Measurements from ENCODE around the gene SLC6A12. TPM values are rescaled to one million over a fixed set of nuclear protein-coding genes. Genes with fewer than 3 reads are reported as not detected.

The SLC6A12 gene
- total RNA-seq, 2 donors from 2014 or later = 0.70 to 1.3 TPM

DNA sequence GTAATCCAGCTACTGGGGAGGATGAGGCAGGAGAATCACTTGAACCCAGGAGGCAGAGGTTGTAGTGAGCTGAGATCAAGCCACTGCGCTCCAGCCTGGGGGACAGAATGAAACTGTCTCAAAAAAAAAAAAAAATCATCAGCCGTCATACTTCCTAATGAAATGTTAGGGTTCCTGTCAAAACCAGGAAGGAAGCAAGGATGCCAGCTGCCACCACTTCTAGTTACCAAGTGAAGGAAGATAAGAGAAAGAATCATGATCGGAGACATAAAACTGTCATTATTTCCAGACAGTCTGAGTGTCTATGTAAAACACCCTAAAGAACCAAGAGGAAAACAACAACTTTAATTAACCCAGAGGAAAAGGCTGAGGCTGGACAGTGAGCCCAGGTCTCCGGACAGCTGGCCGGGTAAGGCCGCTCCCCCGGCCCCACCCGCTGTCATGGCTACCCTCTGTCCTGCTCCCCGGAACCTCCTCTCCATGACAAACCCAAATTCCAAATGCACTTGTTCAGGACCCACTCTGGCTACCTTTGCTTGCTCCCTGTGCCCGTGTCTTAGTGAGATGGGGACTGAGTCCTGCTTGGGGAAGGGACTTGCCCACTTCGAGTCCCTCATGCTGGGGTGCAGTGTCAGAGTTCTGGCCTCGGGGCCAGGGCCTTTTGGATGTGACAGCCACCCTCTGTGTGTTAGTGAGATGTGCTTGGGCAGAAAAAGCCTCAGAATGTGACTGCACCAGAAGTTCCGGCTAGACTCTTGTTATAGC lies 29.0 kb downstream of the SLC6A12 start:
- Mint-ChIP-seq H3K36me3 (ENCODE audit: insufficient read depth in 2 of 2) (no peaks in the 10 kb centered on the region), H3K27me3 (ENCODE audit: low read depth) (peaks cover 7% of the 10 kb centered on the region), H3K4me1 (ENCODE audit: low read depth) (peaks cover 9% of the 10 kb centered on the region), H3K27ac (no peak overlapping the region), H3K4me3 (no peak overlapping the region), H3K9me3 (no peaks in the 10 kb centered on the region)
- DNase-seq (no peak), ATAC-seq (replicated peaks in 1 of 2) (no peak)

DNA sequence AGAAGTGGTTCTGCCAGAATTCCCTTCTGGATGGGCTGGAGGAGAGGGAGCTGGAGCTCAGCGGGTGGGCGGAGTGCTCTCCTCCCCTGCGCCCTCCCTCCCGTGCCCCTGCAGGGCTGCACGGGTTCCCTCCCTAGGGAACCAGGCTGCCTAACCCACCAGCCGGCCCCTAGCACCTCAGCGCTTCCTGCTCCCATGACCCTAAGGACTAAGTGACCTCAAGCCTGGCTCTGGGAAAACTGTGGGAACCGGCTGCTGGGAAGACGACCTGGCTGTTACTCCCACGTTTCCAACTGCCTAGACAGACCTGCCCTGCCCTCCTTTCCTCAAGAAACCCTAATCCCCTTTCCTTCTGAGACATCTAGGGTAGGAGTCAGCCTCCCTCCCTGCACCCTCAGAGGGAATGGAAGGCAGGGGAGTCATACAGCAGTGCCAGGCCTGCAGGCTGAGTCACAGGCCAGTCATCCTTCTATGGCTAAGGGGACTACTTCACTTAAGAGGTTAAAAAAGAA lies 31.5 kb downstream of the SLC6A12 start:
- H3K4me1 Mint-ChIP-seq (ENCODE audit: low read depth) = no peaks in the 10 kb centered on the region
- DNase-seq (no peak), ATAC-seq (replicated peaks in 1 of 2) (no peak)
- no peak overlapping the region for H3K27ac Mint-ChIP-seq
- H3K4me3 Mint-ChIP-seq = no peak overlapping the region
- no peaks in the 10 kb centered on the region for H3K36me3 Mint-ChIP-seq (ENCODE audit: insufficient read depth in 2 of 2)
- H3K27me3 Mint-ChIP-seq (ENCODE audit: low read depth) = peaks cover 14% of the 10 kb centered on the region
- no peaks in the 10 kb centered on the region for H3K9me3 Mint-ChIP-seq

DNA sequence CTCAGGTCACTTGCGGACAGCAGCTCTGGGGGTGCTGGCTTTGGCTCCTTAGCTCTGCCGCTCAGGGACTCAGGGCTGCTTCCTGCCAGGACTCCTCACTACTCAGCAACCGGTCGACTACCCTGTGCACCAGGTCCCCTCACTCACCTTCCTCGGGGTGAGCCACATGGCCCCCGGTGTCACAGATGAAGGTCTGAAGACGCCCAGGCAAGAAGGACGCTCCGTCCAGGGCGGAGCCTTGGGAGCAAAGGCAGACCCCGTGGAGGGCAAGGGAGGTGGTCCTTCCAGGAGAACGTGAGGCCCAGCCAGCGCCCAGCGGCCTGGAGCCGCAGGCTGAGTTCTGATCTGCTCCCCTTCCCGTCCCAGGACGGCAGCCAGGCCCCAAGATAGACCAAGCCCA lies 32.0 kb downstream of the SLC6A12 start:
- no peak overlapping the region for H3K27ac Mint-ChIP-seq
- no peak overlapping the region for H3K4me3 Mint-ChIP-seq
- H3K4me1 Mint-ChIP-seq (ENCODE audit: low read depth) = no peaks in the 10 kb centered on the region
- no peak for DNase-seq
- ATAC-seq (replicated peaks in 1 of 2) = no peak
- peaks cover 14% of the 10 kb centered on the region for H3K27me3 Mint-ChIP-seq (ENCODE audit: low read depth)
- H3K9me3 Mint-ChIP-seq = no peaks in the 10 kb centered on the region
- H3K36me3 Mint-ChIP-seq (ENCODE audit: insufficient read depth in 2 of 2) = no peaks in the 10 kb centered on the region

DNA sequence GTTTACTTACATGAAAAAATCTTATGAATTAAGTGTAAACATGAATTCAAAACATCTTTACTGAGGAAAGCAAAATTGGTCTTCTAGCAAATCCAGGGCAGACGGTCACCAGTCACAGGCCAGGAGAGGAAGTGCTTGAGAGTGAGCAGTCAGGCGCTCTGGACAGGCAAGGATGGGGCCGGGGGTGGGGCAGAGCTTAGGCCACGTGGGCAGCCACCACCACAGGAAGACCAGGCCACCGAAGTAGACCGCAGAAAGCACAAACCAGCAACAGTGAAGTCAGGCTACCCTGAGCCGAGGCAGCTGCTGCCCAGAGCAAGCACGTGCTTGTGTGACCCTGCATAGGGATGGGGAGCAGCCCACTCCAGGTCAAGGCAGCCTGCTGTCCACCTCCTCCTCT lies 33.5 kb downstream of the SLC6A12 start:
- no peaks in the 10 kb centered on the region for H3K4me1 Mint-ChIP-seq (ENCODE audit: low read depth)
- no peak overlapping the region for H3K4me3 Mint-ChIP-seq
- H3K27ac Mint-ChIP-seq = no peak overlapping the region
- peak in 1 of 2 donors; percentile 53 for ATAC-seq (replicated peaks in 1 of 2)
- H3K9me3 Mint-ChIP-seq = no peaks in the 10 kb centered on the region
- H3K36me3 Mint-ChIP-seq (ENCODE audit: insufficient read depth in 2 of 2) = no peaks in the 10 kb centered on the region
- DNase-seq = peak in 1 of 2 donors; percentile 10
- H3K27me3 Mint-ChIP-seq (ENCODE audit: low read depth) = peaks cover 11% of the 10 kb centered on the region

DNA sequence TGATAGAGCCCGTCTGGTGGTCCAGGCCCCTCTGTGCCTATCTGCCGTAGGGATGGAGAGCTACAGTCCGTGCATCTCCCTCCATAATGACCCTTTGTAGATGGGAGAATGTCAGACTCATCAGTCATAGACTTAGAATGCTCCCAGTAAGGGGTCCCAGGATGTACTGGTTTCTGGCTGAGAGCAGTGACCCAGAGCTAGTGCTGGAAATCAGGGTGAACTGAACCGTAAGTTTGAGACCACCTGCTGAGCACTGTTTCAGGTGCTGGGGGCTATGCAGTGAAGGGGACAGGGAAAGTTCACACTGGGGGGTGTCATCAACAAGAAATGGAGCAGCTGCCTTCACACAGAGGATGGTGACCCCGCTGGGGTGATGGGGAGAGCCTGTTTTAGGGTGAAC lies 34.1 kb downstream of the SLC6A12 start:
- Mint-ChIP-seq H3K27me3 (ENCODE audit: low read depth) (peaks cover 7% of the 10 kb centered on the region), H3K36me3 (ENCODE audit: insufficient read depth in 2 of 2) (no peaks in the 10 kb centered on the region), H3K4me1 (ENCODE audit: low read depth) (no peaks in the 10 kb centered on the region), H3K27ac (no peak overlapping the region), H3K9me3 (no peaks in the 10 kb centered on the region), H3K4me3 (no peak overlapping the region)
- DNase-seq (no peak), ATAC-seq (replicated peaks in 1 of 2) (no peak)

DNA sequence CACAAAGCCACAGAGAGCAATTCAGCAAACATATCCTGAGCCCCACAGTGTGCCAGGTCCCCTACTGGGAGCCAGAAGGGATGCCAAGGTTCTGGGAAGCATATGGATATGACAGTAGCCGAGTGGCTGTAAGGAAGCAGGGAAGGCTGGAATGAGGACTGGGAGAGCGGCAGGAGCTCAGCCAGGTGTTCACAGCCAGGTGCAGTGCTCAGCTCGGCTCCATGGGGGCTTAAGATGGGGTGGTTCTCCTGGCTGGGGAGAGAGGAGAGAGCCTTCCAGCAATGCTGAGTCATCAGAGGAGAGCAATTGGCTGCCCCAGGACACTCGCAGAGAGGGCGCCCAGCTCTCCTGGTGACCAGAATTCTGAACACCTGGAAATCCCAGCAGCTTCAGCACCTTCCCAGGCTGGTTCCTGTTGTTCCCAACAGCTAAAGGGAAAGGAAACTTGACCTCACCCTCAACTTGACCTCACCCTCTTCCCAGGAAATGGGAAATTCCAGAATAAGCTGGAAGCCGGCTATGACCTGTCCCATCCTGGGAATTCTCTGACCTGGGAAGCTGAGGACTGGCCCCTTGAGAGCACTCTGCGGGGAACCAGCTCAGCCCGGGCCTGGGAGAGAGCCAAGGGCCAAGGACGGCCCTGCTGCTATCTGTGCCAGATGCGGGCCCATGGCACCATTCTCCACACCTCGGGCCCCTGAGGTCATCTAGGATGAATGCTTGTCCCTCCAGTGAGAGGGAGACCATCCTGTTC lies 34.6 kb downstream of the SLC6A12 start:
- H3K27me3 Mint-ChIP-seq (ENCODE audit: low read depth) = peaks cover 7% of the 10 kb centered on the region
- no peak overlapping the region for H3K4me3 Mint-ChIP-seq
- no peak for ATAC-seq (replicated peaks in 1 of 2)
- no peaks in the 10 kb centered on the region for H3K4me1 Mint-ChIP-seq (ENCODE audit: low read depth)
- no peaks in the 10 kb centered on the region for H3K36me3 Mint-ChIP-seq (ENCODE audit: insufficient read depth in 2 of 2)
- H3K9me3 Mint-ChIP-seq = no peaks in the 10 kb centered on the region
- no peak for DNase-seq
- H3K27ac Mint-ChIP-seq = no peak overlapping the region

DNA sequence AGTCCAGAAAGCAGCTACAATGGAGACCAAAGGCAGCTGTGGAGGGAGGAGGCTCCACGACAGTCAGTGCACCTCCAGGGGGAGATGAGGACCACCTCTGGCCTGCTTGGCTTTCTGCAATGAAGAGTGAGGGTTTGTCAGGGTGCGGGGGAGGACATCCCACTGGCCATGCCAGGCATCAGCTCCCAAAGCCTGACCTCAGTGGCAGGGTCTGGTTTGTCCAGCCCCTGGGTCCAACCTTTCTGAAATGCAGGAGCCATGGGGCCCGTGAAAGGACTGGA lies 35.2 kb downstream of the SLC6A12 start:
- no peak for ATAC-seq (replicated peaks in 1 of 2)
- no peaks in the 10 kb centered on the region for H3K36me3 Mint-ChIP-seq (ENCODE audit: insufficient read depth in 2 of 2)
- peaks cover 7% of the 10 kb centered on the region for H3K27me3 Mint-ChIP-seq (ENCODE audit: low read depth)
- DNase-seq = no peak
- H3K9me3 Mint-ChIP-seq = no peaks in the 10 kb centered on the region
- no peaks in the 10 kb centered on the region for H3K4me1 Mint-ChIP-seq (ENCODE audit: low read depth)
- no peak overlapping the region for H3K4me3 Mint-ChIP-seq
- no peak overlapping the region for H3K27ac Mint-ChIP-seq

DNA sequence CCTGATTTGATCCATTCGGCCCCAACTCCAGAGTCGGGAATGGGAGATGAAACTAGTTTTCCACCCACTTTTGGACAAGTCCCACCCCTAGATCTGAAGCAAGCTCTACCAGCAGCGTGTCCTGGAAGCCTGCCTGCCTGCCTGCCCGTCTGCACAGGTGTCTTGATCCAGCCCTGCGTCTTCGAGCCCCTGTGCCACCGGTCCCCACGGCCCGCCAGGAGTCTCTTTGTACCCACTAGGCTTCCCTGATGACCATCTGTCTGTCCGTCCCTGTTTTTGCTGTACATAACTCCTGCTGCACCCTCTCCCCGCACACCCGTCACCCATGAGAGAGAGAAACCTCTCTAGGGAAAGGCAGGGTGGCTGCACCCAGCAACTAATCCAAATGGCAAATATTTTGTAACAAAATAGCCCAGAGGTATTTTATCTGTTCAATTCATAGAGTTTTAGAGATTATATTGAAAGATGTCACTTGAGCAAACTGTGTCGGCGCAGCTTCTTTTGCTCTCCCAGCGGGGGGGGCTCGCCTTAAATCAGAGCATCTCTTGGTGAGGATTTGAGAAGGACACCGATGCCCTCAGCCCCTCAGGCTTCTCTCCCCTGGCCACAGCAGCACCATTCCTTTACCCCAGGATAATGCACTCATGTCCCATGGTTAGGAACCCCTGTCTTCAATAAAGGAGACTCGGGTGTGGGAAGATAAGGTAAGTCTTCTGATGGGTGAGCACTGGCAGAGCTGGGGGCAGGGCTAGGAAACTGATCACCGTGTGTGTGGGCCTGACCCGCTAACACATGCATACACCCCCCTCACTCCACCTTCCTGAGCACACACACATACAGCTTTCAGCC lies 35.8 kb downstream of the SLC6A12 start:
- Mint-ChIP-seq H3K27me3 (ENCODE audit: low read depth) (peaks cover 7% of the 10 kb centered on the region), H3K9me3 (no peaks in the 10 kb centered on the region), H3K4me3 (no peak overlapping the region), H3K27ac (no peak overlapping the region), H3K36me3 (ENCODE audit: insufficient read depth in 2 of 2) (no peaks in the 10 kb centered on the region), H3K4me1 (ENCODE audit: low read depth) (no peaks in the 10 kb centered on the region)
- DNase-seq = no peak
- no peak for ATAC-seq (replicated peaks in 1 of 2)

DNA sequence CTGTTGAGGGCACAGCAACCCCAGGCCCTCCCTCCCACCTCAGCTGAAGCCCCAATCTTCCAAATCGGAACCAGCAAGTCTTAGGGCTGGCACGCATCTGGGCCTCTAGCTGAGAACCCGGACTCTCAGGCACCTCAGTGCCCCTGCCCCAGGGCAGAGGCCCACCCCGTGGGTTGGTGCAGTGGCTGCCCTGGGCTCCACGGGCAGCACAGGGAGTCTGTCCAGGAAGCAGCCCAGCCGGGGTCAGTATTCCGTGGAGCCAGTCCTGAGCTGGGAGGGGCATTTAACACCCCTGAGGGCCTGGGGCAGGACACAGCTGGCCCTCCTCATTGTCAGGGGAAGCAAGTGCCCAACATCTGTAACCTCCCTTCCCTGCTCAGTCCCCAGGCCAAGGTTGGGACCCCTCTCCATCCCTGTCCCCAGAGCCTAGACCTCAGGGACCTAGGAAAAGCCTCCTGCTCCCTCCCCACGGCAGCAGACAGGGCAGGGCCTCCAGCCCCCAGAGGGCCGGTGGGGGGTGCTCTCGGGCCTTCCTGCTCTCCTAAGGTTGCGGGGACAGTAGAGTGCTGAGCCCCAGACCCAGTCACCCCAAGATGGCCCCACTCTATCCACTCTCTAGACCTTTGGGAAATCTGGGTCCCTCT lies 36.5 kb downstream of the SLC6A12 start:
- Mint-ChIP-seq H3K27ac (no peak overlapping the region), H3K27me3 (ENCODE audit: low read depth) (peaks cover 12% of the 10 kb centered on the region), H3K4me3 (no peak overlapping the region), H3K36me3 (ENCODE audit: insufficient read depth in 2 of 2) (no peaks in the 10 kb centered on the region), H3K9me3 (no peaks in the 10 kb centered on the region), H3K4me1 (ENCODE audit: low read depth) (no peaks in the 10 kb centered on the region)
- DNase-seq = no peak
- no peak for ATAC-seq (replicated peaks in 1 of 2)

DNA sequence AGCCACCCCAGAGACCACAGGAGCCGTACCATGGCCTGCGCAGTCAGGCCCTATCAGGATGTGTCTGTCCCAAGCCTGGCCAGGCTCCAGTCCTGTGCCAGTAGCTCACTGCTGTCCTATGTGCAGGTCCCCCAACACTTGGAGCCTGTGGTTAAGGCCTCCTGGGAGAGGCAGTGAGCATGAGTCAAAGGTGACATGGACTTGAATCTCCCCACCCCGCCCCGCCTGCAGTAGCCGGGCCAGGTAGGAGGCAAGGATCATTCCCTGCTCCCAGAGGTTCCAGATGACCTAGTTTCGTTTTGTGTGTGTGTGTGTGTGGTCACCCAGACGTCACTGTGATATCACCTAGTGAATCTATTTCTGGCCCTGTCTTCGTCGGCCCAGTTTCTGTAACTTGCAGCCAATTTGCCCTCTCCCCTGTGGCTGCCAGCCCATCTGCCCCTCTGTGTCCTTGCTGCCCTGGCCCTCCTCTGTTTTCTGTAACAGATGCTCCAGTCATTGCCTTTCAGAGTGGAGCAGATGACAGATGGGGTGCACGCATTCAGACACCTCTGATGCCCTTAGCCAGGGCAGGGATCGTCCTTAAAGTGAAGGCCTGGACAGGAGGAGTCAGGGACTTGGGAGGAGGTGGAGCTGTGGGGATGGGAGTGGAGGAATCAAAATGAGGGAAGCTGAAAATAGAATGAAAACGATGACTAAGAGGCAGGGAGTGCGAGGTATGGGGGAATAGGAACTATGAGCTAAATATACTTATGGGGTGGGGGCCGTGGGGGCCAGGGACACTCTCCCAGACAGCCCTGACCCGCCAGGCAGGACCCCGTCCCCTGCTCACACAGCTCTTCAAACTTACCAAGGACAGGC lies 37.4 kb downstream of the SLC6A12 start:
- Mint-ChIP-seq H3K27me3 (ENCODE audit: low read depth) (peaks cover 13% of the 10 kb centered on the region), H3K4me1 (ENCODE audit: low read depth) (no peaks in the 10 kb centered on the region), H3K9me3 (no peaks in the 10 kb centered on the region), H3K36me3 (ENCODE audit: insufficient read depth in 2 of 2) (no peaks in the 10 kb centered on the region), H3K27ac (no peak overlapping the region), H3K4me3 (no peak overlapping the region)
- ATAC-seq (replicated peaks in 1 of 2) (no peak), DNase-seq (no peak)

DNA sequence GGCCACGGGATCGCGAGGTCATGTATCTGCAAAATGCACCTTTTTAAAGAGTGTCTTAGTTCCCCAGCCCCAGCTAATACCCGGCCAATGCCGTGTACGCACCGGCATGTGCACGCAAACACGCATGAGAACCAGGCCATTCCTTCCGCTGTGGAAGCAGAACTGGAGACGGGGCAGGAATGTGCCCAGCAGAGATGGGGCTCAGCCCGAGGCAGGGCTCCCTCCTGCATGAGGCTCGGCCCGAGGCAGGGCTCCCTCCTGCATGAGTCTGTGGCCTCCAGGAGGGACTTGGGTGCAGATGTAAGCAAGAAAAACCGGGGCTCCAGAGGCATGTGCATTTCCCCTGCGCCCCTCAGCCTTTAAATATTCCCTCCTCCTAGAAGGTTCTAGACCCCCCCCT lies 38.2 kb downstream of the SLC6A12 start:
- no peaks in the 10 kb centered on the region for H3K9me3 Mint-ChIP-seq
- ATAC-seq (replicated peaks in 1 of 2) (no peak), DNase-seq (no peak)
- no peak overlapping the region for H3K27ac Mint-ChIP-seq
- no peak overlapping the region for H3K4me3 Mint-ChIP-seq
- no peaks in the 10 kb centered on the region for H3K4me1 Mint-ChIP-seq (ENCODE audit: low read depth)
- H3K27me3 Mint-ChIP-seq (ENCODE audit: low read depth) = peaks cover 13% of the 10 kb centered on the region
- H3K36me3 Mint-ChIP-seq (ENCODE audit: insufficient read depth in 2 of 2) = no peaks in the 10 kb centered on the region

DNA sequence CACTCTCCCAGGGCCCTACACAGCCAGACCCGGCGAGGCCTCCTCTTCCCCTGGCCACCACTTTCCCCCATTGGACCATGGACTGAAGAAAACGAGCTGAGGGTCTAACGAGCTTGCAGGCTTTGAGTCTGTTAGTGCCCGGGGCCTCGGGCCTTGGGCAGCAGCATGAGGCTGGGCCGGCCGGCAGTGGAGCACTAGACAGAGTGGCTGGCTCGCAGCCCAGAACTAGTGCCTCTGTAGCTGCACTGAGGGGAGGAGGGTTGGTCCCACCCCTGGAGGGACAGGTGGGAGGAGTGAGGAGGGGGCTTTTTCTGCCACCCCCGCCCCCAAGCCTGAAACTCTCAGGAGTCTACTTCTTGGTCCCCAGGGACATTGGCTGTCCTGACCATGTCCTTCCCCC lies 38.7 kb downstream of the SLC6A12 start:
- DNase-seq = no peak
- Mint-ChIP-seq H3K27ac (no peak overlapping the region), H3K36me3 (ENCODE audit: insufficient read depth in 2 of 2) (no peaks in the 10 kb centered on the region), H3K4me1 (ENCODE audit: low read depth) (no peaks in the 10 kb centered on the region), H3K27me3 (ENCODE audit: low read depth) (peaks cover 13% of the 10 kb centered on the region), H3K4me3 (no peak overlapping the region), H3K9me3 (no peaks in the 10 kb centered on the region)
- ATAC-seq (replicated peaks in 1 of 2) = no peak
